GM19351 (cell line): Measurements from ENCODE around the gene ZNF846.
A peak's percentile ranks its signal among the peaks of the same experiment; 100 is the strongest.
"Not testable (repeated sequence)": the region's sequence is repeated elsewhere in the genome, so short reads cannot be mapped to it uniquely, and the experiment has no call there.

ENCODE experiments used
- ATAC-seq: cut with Tn5 transposase; IDR thresholded peaks from one replicate; pipeline ENCODE4 v1.9.1; 2021; ENCODE audit warnings: mild to moderate bottlenecking, moderate library complexity; ENCODE audit not compliant: unreplicated experiment

The ZNF846 gene

GRCh38 chr19:9768175-9769112 lies at the start of gene ZNF846:
ZNF846 (minus strand) TSS chr19:9768738; CDS start chr19:9764950, 3,788 bp downstream.
- ATAC-seq, result peak; percentile 96

DNA sequence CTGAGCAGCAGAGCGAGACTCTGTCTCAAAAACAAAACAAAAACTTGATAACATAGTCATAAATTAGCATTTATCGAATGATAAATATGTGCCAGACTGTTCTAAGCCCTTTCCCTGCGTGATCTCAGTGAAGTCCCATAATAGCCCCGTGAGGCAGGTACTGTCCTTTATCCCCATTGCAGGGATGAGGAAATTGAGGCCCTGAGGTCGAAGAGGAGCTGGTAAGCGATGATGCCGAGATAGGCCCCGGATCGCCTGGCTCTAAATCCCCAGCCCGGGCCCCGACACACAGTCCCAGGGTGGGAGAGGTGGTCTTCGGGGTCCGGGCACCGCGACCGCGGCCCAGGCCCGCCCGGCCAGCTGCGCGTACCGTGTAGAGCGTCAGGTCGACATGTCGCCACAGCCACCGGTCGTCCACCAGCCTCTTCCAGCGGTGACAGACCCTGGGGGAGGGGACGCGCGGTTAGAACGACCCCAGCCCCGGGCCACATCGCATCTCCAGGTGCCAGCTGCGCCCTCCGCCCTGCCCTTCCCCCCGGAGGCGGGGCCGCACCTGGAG lies 49.7 kb upstream of the ZNF846 start:
- no peak for ATAC-seq

DNA sequence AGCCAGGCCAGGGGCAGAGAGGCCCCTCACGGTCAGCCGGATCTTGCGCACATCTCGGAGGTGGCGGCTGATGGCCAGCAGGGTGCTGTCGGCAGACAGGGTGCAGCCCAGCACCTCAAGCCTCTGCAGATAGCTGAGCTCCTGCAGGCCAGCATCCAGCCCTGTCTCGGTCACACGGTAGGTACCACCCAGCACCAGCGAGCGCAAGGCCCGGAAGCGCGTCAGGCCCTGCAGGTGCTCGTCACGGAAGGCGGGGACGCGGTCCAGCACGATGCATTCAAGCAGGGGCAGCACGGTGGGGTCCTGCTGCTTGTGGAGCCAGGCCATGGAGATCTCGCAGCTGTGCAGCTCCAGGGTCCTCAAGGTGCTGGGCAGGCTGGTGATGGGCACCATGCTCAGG lies 42.6 kb upstream of the ZNF846 start:
- no peak for ATAC-seq

- no peak for ATAC-seq
Observed at GRCh38 chr19:9808855-9809824, 40.6 kb upstream of the ZNF846 start.

DNA sequence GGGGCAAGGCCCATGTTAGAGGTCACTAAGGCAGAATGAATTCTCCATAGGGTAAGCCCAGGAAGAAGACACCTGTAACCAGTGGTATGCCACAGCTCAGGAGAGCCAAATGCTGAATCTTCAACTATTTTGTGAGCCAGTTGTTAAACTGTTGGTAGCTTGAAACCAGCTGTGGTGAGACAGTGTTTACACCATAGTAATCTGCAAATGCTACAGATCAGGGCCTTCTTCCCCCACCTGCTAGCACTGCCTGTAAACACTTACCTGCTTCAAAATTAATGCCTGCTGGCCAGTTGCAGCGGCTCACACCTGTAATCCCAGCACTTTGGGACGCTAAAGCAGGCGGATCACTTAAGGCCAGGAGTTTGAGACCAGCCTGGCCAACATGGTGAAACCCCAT lies 38.3 kb upstream of the ZNF846 start:
- ATAC-seq, result no peak

DNA sequence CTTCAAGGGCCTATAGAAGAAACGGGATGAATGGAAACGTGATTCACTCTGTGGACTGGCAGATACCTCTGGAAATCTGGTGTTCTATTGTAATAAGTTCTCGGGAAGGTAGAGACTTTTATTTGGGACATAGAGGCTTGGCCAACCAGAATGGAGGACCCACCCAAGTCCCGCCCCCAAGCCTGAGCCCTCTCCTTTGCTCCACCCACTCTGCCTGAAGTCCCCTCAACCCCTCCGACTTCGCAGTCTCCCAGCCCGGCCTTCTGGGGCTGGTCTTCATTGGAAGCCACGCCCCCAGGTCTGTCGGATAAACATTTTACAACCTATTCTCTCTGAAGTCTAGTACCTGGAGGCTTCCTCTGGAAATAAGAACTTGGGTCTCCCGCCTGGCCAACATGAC lies 33.4 kb upstream of the ZNF846 start:
- ATAC-seq, result no peak

DNA sequence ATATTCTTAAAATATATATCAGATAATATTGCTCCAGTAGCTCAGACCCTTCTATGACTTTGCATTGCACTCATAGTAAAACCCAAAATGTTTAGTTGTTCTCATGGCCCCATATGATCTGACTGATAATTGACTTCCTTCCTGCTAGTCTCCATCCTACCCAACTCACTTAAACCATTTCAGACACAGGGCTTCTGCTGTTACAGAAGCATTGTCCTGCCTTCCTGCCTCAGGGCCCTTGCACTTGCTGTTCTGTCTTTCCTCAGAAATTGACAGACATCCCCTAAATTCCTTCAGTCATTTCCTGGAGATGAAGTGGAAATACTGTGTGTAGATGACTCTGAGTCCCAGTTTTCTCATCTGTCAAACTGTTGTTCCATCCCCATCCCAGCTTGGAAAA lies 30.6 kb upstream of the ZNF846 start:
- ATAC-seq, result no peak

- ATAC-seq, result no peak
Observed at GRCh38 chr19:9797871-9798270, 29.3 kb upstream of the ZNF846 start.

DNA sequence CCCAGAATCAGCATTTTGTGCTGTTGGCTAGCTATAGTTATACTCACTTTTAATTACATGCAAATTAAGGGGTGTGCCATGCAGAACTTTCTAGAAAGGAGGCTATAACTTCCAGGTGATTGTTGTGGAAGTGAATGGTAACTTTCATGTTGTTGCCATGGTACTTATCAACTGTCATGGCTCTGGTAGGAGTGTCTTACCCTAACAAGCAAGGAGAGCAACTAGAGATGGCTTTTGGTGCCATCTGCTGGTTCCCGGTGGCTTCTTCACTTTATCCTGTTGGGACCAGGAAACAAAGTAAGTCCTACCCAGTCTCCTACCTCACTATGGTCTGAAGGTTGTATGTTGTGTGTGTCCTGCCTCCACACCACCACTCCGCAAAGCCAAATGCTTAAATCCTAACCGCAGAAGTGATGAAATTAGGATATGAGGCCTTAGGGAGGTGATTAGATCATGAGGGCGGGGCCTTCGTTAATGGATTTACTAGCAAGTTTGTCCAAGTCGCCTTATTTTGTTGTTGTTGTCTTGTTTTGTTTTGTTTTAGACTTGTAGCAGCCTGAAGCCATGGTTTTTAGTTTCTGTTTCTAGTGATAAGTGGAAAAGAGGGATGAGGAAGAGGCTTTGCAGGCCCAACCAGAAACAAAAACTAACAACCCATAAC lies 27.7 kb upstream of the ZNF846 start:
- no peak for ATAC-seq

DNA sequence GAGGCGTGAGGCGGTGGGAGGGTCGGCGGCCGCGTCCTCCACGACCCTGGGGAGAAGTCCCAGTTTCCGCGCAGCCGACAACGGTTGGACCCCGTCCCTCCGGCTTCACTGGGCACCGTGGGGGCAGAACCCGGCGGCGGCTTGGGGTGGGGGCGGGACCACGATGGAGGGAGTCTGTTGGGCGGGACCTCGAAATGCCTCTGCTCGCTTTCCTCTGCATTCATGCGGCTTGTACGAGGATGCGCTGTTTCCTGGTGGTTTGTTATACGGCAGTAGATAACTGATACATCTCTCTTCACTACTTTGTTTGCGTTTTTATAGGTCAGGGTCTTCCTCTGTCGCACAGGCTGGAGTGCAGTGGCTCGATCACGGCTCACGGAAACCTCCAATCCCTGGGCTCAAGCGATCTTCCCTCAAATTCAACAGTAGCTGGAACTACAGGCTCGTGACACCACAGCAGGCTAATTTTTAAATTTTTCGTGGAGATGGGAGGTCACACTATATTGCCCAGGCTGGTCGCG lies 24.6 kb upstream of the ZNF846 start:
- ATAC-seq, result no peak

DNA sequence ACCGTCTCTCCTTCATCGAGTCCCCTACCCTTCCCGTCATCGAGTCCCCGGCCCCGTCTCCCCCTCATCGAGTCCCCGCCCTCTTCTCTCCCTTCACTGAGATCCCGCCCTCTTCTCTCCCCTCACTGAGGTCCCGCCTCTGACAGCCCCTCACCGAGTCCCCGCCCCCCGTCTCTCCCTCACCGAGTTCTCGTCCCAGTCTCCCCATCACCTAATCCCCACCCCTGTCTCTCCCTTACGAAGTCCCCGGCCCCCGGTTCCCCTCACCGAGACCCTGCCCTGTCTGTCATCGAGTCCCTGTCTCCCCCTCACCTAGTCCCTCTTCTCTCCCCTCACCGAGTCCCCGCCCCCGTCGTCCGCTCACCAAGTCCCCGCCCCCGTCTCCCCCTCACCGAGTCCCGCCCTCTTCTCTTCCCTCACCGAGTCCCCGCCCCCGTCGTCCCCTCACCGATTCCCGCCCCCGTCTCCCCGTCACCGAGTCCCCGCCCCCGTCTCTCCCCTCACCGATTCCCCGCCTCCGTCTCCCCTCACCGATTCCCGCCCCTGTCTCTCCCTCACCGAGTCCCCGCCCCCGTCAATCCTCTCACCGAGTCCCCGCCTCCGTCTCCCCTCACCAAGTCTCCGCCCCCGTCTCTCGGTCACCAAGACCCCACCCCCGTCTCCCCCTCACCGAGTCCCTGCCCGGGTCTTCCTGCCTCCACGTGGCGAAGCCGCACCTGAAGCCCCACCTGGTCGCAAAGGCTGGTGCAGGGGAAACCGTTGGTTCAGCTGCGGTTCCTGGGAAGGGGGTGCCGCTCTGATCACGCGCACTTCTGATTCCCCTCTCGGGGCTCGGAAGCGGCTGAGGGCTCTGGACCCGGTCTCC lies 23.9 kb upstream of the ZNF846 start:
- no peak for ATAC-seq

- peak; percentile 59 for ATAC-seq
Observed at GRCh38 chr19:9791552-9792205, 23.1 kb upstream of the ZNF846 start.

GRCh38 chr19:9791073-9791367 lies 22.5 kb upstream of the ZNF846 start:
- ATAC-seq, result not testable (repeated sequence)

DNA sequence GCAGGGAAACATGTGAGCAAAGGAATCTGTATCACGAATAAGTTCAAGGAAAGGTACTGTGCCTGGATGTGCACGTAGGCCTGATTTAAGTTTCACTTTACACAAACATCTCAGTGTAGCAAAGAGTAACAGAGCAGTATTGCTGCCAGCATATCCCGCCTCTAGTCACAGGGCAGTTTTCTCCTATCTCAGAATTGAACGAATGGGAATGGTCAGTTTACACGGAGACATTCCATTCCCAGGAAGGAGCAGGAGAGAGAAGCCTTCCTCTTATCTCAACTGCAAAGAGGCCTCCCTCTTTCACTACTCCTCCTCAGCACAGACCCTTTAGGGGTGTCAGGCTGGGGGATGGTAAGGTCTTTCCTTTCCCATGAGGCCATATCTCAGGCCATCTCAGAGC lies 21.0 kb upstream of the ZNF846 start:
- ATAC-seq, result not testable (repeated sequence)

DNA sequence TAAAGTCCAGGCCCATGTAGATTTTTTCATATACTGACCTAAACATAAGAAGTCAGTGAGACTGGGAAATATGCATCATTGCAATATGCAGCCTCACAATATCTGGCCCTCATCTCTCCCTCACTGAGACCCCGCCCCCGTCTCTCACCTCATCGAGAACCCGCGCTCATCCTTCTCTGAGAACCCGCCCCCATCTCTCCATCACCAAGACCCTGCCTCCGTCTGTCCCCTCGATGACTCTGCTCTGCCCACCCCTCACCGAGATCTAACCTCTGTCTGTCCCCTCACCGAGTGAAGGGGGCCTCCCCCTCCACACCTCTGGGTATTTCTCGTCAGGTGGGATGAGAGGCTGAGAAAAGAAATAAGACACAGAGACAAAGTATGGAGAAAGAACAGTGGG lies 20.5 kb upstream of the ZNF846 start:
- ATAC-seq, result no peak

GRCh38 chr19:9788604-9789003 lies 20.1 kb upstream of the ZNF846 start:
- not testable (repeated sequence) for ATAC-seq

DNA sequence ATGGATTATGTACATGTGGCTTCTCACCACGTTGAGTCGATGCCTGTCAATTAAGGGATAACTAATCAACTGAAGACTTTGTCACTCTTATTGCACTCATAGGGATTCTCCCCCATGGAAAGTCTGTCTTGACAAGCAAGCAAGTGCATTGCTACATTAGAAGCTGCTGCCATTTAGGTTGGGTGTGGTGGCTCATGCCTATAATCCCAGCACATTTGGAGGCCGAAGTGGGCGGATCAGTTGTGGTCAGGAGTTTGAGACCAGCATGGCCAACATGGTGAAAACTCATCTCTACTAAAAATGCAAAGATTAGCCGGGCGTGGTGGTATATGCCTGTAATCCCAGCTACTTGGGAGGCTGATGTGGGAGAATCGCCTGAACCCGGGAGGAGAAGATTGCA lies 18.3 kb upstream of the ZNF846 start:
- no peak for ATAC-seq

DNA sequence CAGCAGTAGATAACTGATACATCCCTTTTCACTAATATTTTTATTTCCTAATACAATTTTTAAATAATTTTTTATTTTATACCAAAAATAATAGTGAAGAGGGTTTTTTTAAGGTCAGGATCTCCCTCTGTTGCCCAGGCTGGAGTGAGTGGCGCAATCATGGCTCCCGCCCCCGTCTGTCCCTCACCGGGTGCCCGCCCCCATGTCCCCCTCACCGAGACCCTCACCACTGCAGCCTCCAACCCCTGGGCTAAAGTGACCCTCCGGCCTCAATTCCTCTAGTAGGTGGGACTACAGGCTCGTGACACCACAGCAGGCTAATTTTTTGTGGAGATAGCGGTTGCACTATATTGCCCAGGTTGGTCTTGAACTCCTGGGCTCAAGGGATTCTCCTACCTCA lies 17.8 kb upstream of the ZNF846 start:
- no peak for ATAC-seq
